Gastroesophageal sphincter (tissue), 3 donors: ENCODE data around the gene RAB24.

Experiments used
- POLR2A ChIP-seq, 2 donors: fragments of 450-650 bp; IDR thresholded peaks; one replicate each; pipeline ENCODE4 v1.6.1; 2017; ENCODE audit warnings: antibody characterized with exemption in 2 of 2, mild to moderate bottlenecking in 2 of 2, moderate library complexity in 1 of 2
- TF ChIP-seq, protein P1 (sequence below), 4 experiments: fragments of 200-600 bp in 2 of 4; fragments of 450-650 bp in 2 of 4; sonication (generic) in 1 of 4; IDR thresholded peaks; one replicate each; pipeline ENCODE4 v1.5.1; 2017 to 2019; ENCODE audit warnings: antibody characterized with exemption in 4 of 4, mild to moderate bottlenecking in 2 of 4, moderate library complexity in 2 of 4

DNA sequence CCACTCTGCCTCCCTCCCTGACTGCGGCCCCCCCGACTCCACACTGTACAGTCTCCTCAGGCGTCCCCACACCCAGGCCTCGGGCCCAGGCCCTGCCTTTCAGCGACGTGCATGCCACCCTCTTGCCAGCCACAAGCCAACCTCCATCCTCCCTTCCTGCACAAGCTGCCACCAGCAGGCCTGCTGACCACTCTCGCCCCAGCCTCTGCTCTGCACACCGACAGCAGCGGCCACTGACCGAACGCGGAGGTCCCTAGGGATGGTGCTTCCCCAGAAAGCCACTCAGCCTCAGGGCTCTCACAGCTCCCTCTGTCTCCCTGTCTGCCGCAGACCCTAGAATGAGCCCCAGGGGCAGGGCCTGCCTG, 29.4 kb upstream of the RAB24 start:
- no peak for TF ChIP-seq POLR2A (IDR thresholded peaks at IDR 0.05)
- TF ChIP-seq, protein P1, sequence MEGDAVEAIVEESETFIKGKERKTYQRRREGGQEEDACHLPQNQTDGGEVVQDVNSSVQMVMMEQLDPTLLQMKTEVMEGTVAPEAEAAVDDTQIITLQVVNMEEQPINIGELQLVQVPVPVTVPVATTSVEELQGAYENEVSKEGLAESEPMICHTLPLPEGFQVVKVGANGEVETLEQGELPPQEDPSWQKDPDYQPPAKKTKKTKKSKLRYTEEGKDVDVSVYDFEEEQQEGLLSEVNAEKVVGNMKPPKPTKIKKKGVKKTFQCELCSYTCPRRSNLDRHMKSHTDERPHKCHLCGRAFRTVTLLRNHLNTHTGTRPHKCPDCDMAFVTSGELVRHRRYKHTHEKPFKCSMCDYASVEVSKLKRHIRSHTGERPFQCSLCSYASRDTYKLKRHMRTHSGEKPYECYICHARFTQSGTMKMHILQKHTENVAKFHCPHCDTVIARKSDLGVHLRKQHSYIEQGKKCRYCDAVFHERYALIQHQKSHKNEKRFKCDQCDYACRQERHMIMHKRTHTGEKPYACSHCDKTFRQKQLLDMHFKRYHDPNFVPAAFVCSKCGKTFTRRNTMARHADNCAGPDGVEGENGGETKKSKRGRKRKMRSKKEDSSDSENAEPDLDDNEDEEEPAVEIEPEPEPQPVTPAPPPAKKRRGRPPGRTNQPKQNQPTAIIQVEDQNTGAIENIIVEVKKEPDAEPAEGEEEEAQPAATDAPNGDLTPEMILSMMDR (IDR thresholded peaks at IDR 0.05), result no peak
